Erythroblast (primary cell): ENCODE results near the gene RAB19.

Source experiments
- GATA1 ChIP-seq: IDR thresholded peaks from 2 replicates; pipeline ENCODE4 v1.6.1; 2011; ENCODE audit warnings: low read depth, mild to moderate bottlenecking, control low read depth, low read length, moderate library complexity
- POLR2A ChIP-seq: IDR thresholded peaks from 2 replicates; pipeline ENCODE4 v1.6.1; 2011; ENCODE audit warnings: mild to moderate bottlenecking, low read length

GRCh38 chr7:140398821-140399220 lies 5.0 kb upstream of the RAB19 start:
- TF ChIP-seq POLR2A (no peak), GATA1 (no peak)
